ENCODE measurements around the gene DNAH14.

GRCh38 chr1:225250432-225250831 lies 321.0 kb downstream of the DNAH14 start:
- TF ChIP-seq CTCF (IDR thresholded peaks at IDR 0.05; ENCODE audit: low read depth, low read length, missing input control), result no peak
- no peak for TF ChIP-seq YY1 (IDR thresholded peaks at IDR 0.05)
- no peak for TF ChIP-seq TAF1 (conservative IDR thresholded peaks at IDR 0.05)
- TF ChIP-seq REST (IDR thresholded peaks at IDR 0.05), result no peak
- TF ChIP-seq SP1 (IDR thresholded peaks at IDR 0.05), result no peak
- no peak for TF ChIP-seq MAX (IDR thresholded peaks at IDR 0.05)
- no peak for TF ChIP-seq ATF3 (IDR thresholded peaks at IDR 0.05)
- TF ChIP-seq RAD21 (IDR thresholded peaks at IDR 0.05), result no peak
- TF ChIP-seq EGR1 (IDR thresholded peaks at IDR 0.05; ENCODE audit: low read depth in 2 of 2), result no peak
- no peak for TF ChIP-seq JUND (IDR thresholded peaks at IDR 0.05)
- no peak for TF ChIP-seq GABPA (IDR thresholded peaks at IDR 0.05 in 1 of 2, conservative IDR thresholded peaks at IDR 0.05 in 1 of 2)
- TF ChIP-seq NR2F2 (IDR thresholded peaks at IDR 0.05), result no peak
